H9 (cell line): ENCODE measurements around the gene NKD2. TPM values are rescaled to one million over a fixed set of nuclear protein-coding genes. Genes with fewer than 3 reads are reported as not detected.

ENCODE experiments used
- DNase-seq: peaks from one replicate; pipeline ENCODE4 v3.0.0-alpha.2; 2017
- H2AFZ ChIP-seq: one replicate; pipeline ENCODE4 v1.6.1; 2013; ENCODE audit warnings: mild to moderate bottlenecking, low read length, control low read depth, moderate library complexity
- H2AK5ac ChIP-seq: 2 replicates; pipeline ENCODE4 v1.6.1; 2013; ENCODE audit warnings: low read length, control low read depth, mixed read lengths; ENCODE audit not compliant: insufficient read length
- H2BK120ac ChIP-seq: one replicate; pipeline ENCODE4 v1.6.1; 2013; ENCODE audit warnings: low read depth, mild to moderate bottlenecking, low read length, control low read depth, inconsistent platforms; ENCODE audit not compliant: poor library complexity, severe bottlenecking
- H2BK12ac ChIP-seq: 2 replicates; pipeline ENCODE4 v1.6.1; 2013; ENCODE audit warnings: low read length, control low read depth, mixed read lengths, low read depth; ENCODE audit not compliant: insufficient read length
- H2BK15ac ChIP-seq: 2 replicates; pipeline ENCODE4 v1.6.1; 2013; ENCODE audit warnings: low read depth, low read length, control low read depth
- H2BK20ac ChIP-seq: one replicate; pipeline ENCODE4 v1.6.1; 2013; ENCODE audit warnings: low read depth, mild to moderate bottlenecking, low read length, control low read depth, inconsistent platforms; ENCODE audit not compliant: poor library complexity, severe bottlenecking
- H2BK5ac ChIP-seq: 2 replicates; pipeline ENCODE4 v1.6.1; 2013; ENCODE audit warnings: low read length, control low read depth, mixed read lengths; ENCODE audit not compliant: insufficient read length
- H3K14ac ChIP-seq: 2 replicates; pipeline ENCODE4 v1.6.1; 2013; ENCODE audit warnings: low read length, control low read depth; ENCODE audit not compliant: insufficient read depth
- H3K18ac ChIP-seq: 2 replicates; pipeline ENCODE4 v1.6.1; 2013; ENCODE audit warnings: low read depth, mild to moderate bottlenecking, mixed read lengths, low read length, control low read depth; ENCODE audit not compliant: insufficient read length
- H3K23ac ChIP-seq: 2 replicates; pipeline ENCODE4 v1.6.1; 2013; ENCODE audit warnings: low read length, control low read depth, mixed read lengths, low read depth; ENCODE audit not compliant: insufficient read length
- H3K23me2 ChIP-seq: 2 replicates; pipeline ENCODE4 v1.6.1; 2013; ENCODE audit warnings: low read depth, mild to moderate bottlenecking, mixed read lengths, low read length, control low read depth; ENCODE audit not compliant: insufficient read length, poor library complexity, severe bottlenecking
- H3K27ac ChIP-seq: 2 replicates; pipeline ENCODE4 v1.5.1; 2013; ENCODE audit warnings: low read length, control low read depth, mixed read lengths, low read depth; ENCODE audit not compliant: insufficient read length
- H3K27me3 ChIP-seq: 2 replicates; pipeline ENCODE4 v1.6.1; 2013; ENCODE audit warnings: low read length, control low read depth, inconsistent platforms; ENCODE audit not compliant: insufficient read depth
- H3K4ac ChIP-seq: 2 replicates; pipeline ENCODE4 v1.6.1; 2013; ENCODE audit warnings: low read depth, mild to moderate bottlenecking, control low read depth, inconsistent platforms, low read length, moderate library complexity
- H3K4me1 ChIP-seq: 2 replicates; pipeline ENCODE4 v1.6.1; 2013; ENCODE audit warnings: low read length, control low read depth, inconsistent platforms; ENCODE audit not compliant: insufficient read depth
- H3K4me2 ChIP-seq: 2 replicates; pipeline ENCODE4 v1.6.1; 2013; ENCODE audit warnings: low read length, control low read depth, mixed read lengths; ENCODE audit not compliant: insufficient read length, insufficient read depth
- H3K56ac ChIP-seq: 2 replicates; pipeline ENCODE4 v1.6.1; 2013; ENCODE audit warnings: low read depth, mild to moderate bottlenecking, mixed read lengths, low read length, control low read depth; ENCODE audit not compliant: insufficient read length
- H3K79me1 ChIP-seq: 2 replicates; pipeline ENCODE4 v1.6.1; 2013; ENCODE audit warnings: low read depth, mild to moderate bottlenecking, moderate library complexity, low read length, control low read depth, inconsistent platforms; ENCODE audit not compliant: insufficient read depth, poor library complexity, severe bottlenecking
- H3K79me2 ChIP-seq: 2 replicates; pipeline ENCODE4 v1.6.1; 2013; ENCODE audit warnings: low read length, control low read depth, inconsistent platforms; ENCODE audit not compliant: insufficient read depth
- H3K9ac ChIP-seq: 2 replicates; pipeline ENCODE4 v1.6.1; 2013; ENCODE audit warnings: low read length, control low read depth, mixed read lengths; ENCODE audit not compliant: insufficient read length; ENCODE audit errors: extremely low read depth
- H3K9me3 ChIP-seq: one replicate; pipeline ENCODE4 v1.6.1; 2013; ENCODE audit warnings: low read depth, low read length, inconsistent platforms; ENCODE audit not compliant: control insufficient read depth
- H3T11ph ChIP-seq: one replicate; pipeline ENCODE4 v1.6.1; 2013; ENCODE audit warnings: mild to moderate bottlenecking, low read length, control low read depth, inconsistent platforms
- H4K20me1 ChIP-seq: one replicate; pipeline ENCODE4 v1.6.1; 2013; ENCODE audit not compliant: control insufficient read depth, insufficient read length, insufficient read depth
- H4K5ac ChIP-seq: 2 replicates; pipeline ENCODE4 v1.6.1; 2013; ENCODE audit warnings: low read depth, mild to moderate bottlenecking, mixed read lengths, low read length, control low read depth; ENCODE audit not compliant: insufficient read length
- H4K8ac ChIP-seq: replicated peaks from 2 replicates; pipeline ENCODE4 v1.6.1; 2013; ENCODE audit warnings: low read length, control low read depth, mixed read lengths, low read depth; ENCODE audit not compliant: insufficient read length
- H4K91ac ChIP-seq: 2 replicates; pipeline ENCODE4 v1.6.1; 2013; ENCODE audit warnings: low read depth, mild to moderate bottlenecking, moderate library complexity, mixed read lengths, low read length, control low read depth; ENCODE audit not compliant: insufficient read length
- H3K27ac Mint-ChIP-seq, 3 experiments: 2 replicates in 2 of 3; 3 replicates in 1 of 3; pipeline ENCODE4 v1.8.0; 2020 to 2021; ENCODE audit warnings: mixed read lengths in 3 of 3, mild to moderate bottlenecking in 1 of 3, moderate library complexity in 1 of 3
- H3K27me3 Mint-ChIP-seq: 2 replicates; pipeline ENCODE4 v1.8.0; 2021; ENCODE audit warnings: low read depth, mild to moderate bottlenecking, moderate library complexity, mixed read lengths
- H3K36me3 Mint-ChIP-seq, 3 experiments: 2 replicates in 2 of 3; 3 replicates in 1 of 3; pipeline ENCODE4 v1.8.0; 2020 to 2021; ENCODE audit warnings: low read depth in 3 of 3, mixed read lengths in 3 of 3; ENCODE audit not compliant: insufficient read depth in 1 of 3
- H3K4me1 Mint-ChIP-seq, 2 experiments: 2 replicates each; pipeline ENCODE4 v1.8.0; 2020; ENCODE audit warnings: mixed read lengths in 2 of 2
- H3K4me3 Mint-ChIP-seq, 2 experiments: 2 replicates in 1 of 2; 3 replicates in 1 of 2; pipeline ENCODE4 v1.8.0; 2020 to 2021; ENCODE audit warnings: mild to moderate bottlenecking in 2 of 2, mixed read lengths in 2 of 2, moderate library complexity in 1 of 2
- H3K9me3 Mint-ChIP-seq, 2 experiments: 2 replicates in 1 of 2; 3 replicates in 1 of 2; pipeline ENCODE4 v1.8.0; 2020; ENCODE audit warnings: mild to moderate bottlenecking in 2 of 2, mixed read lengths in 2 of 2, moderate library complexity in 1 of 2
- CTCF ChIP-seq: fragments of 200-600 bp; sonication (generic); conservative IDR thresholded peaks from 3 replicates; pipeline ENCODE4 v1.8.0; 2021; ENCODE audit warnings: antibody characterized with exemption, mild to moderate bottlenecking
- WGBS: extraction: QIAGEN DNeasy Blood & Tissue Kit; methylation state at CpG from one replicate; pipeline ENCODE4 v1.1.7; 2013; ENCODE audit warnings: missing lambda C conversion rate, low lambda C conversion rate, mixed read lengths; ENCODE audit not compliant: insufficient read length; ENCODE audit errors: extremely low coverage; 5-methylcytosine and 5-hydroxymethylcytosine counted together
- total RNA-seq: library from RNA; stranded (reverse); gene quantifications from 2 replicates; pipeline ENCODE4 v1.2.1, GENCODE V29; 2021

The NKD2 gene
- total RNA-seq, 1 experiment from 2014 or later = 7.3 TPM

GRCh38 chr5:1017056-1017455 lies 8.5 kb downstream of the NKD2 start:
- Histone ChIP-seq H4K91ac (no peak overlapping the region), H2BK12ac (no peak overlapping the region), H3T11ph (no peak overlapping the region), H2BK120ac (no peak overlapping the region), H4K5ac (no peak overlapping the region), H3K9me3 (no peaks in the 10 kb centered on the region), H3K23me2 (no peaks in the 10 kb centered on the region), H3K27ac (no peak overlapping the region), H2BK15ac (no peak overlapping the region), H3K4me1 (no peaks in the 10 kb centered on the region; the same call in 1 of the 2 replicates), H3K79me1 (no peaks in the 10 kb centered on the region), H2AFZ (no peak overlapping the region), H3K18ac (no peak overlapping the region), H3K56ac (no peak overlapping the region), H3K4me2 (no peak overlapping the region), H2BK20ac (no peak overlapping the region), H2BK5ac (no peak overlapping the region), H3K9ac (no peak overlapping the region), H3K23ac (no peak overlapping the region), H3K4ac (no peak overlapping the region), H3K14ac (no peak overlapping the region), H4K8ac (no peak overlapping the region), H3K27me3 (no peaks in the 10 kb centered on the region), H4K20me1 (no peaks in the 10 kb centered on the region), H3K79me2 (no peaks in the 10 kb centered on the region), H2AK5ac (no peak overlapping the region)
- no peak overlapping the region for H3K27ac Mint-ChIP-seq
- DNase-seq = no peak
- H3K4me1 Mint-ChIP-seq = peaks cover 14 to 17% of the 10 kb centered on the region in 2 experiments
- no peak for TF ChIP-seq CTCF
- no peak overlapping the region for H3K4me3 Mint-ChIP-seq
- H3K36me3 Mint-ChIP-seq = no peaks in the 10 kb centered on the region
- H3K9me3 Mint-ChIP-seq = no peaks in the 10 kb centered on the region; a peak in 1 of 5 replicates
- no CpG with 5 or more reads among the region's 12 CpGs for WGBS
- H3K27me3 Mint-ChIP-seq = no peaks in the 10 kb centered on the region
